HG02973 (cell line): ENCODE measurements around the gene HFE.
"Not testable (repeated sequence)": the region's sequence is repeated elsewhere in the genome, so short reads cannot be mapped to it uniquely, and the experiment has no call there.

Experiments used
- ATAC-seq: cut with Tn5 transposase; IDR thresholded peaks from one replicate; pipeline ENCODE4 v1.9.1; 2021; ENCODE audit warnings: moderate library complexity; ENCODE audit not compliant: unreplicated experiment

Gene HFE

DNA sequence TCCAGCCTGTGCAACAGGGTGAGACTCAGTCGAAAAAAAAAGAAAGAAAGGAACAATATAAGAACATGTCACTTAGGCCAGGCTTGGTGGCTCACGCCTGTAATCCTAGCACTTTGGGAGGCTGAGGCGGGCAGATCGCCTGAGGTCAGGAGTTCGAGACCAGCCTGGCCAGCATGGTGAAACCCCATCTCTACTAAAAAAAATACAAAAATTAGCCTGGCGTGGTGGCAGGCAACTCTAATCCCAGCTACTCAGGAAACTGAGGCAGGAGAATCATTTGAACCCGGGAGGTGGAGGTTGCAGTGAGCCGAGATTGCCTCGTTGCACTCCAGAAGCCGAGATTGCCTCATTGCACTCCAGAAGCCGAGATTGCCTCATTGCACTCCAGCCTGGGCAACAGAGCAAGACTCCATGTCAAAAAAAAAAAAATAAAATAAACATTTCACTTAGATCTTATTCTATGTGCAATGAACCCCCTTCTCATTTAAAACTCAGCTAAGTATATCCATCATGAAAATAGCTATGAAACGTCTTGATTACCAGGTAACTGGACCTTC, 28.7 kb upstream of the HFE start:
- ATAC-seq, result not testable (repeated sequence)

- ATAC-seq, result no peak
Observed at GRCh38 chr6:26059941-26060340, 27.3 kb upstream of the HFE start.

- no peak for ATAC-seq
Observed at GRCh38 chr6:26064619-26065257, 22.5 kb upstream of the HFE start.

GRCh38 chr6:26065952-26066380, 21.3 kb upstream of the HFE start:
- peak; percentile 80 for ATAC-seq

DNA sequence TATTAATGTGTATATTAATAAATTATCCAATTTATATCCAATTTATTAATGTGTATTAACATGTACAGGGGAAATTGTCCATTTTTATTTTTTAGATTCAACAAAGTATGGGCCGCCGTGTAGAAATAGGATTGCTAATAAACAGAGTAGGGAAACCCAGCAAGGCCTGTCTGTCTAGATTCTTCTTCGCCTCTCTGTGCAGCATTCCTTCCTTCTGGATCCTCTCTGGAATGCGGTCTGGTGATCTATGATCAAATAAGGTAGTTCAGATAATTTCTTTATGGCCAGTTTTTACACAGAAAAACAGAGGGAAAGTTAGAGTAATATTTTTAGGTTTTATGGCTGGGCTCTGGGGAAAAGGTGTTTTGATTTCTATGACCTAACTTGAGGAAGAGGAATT, 19.9 kb upstream of the HFE start:
- no peak for ATAC-seq

- no peak for ATAC-seq
Observed at GRCh38 chr6:26068036-26068435, 19.2 kb upstream of the HFE start.

- no peak for ATAC-seq
Observed at GRCh38 chr6:26071135-26071534, 16.1 kb upstream of the HFE start.

DNA sequence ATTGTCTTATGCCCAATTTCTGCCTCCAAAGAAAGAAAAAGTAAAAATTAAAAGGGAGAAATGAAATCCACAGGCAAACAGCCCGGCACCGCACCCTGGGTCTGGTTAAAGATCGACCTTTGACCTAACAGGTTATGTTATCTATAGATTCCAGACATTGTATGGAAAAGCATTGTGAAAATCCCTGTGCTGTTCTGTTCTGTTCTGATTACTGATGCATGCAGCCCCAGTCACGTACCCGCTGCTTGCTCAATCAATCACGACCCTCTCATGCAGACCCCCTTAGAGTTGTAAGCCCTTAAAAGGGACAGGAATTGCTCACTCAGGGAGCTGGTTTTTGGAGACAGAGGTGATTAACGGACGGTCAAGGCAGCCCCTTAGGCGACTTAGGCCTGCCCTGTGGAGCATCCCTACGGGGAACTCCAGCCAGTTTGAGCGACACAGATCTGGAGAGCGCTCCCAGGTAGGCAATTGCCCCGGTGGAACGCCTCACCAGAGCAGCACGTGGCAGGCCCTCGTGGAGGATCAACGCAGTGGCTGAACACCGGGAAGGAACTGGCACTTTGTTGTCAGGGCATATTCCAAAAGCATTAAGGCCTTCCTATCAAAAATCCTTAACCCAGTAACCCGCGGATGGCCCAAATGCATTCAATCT, 12.0 kb upstream of the HFE start:
- ATAC-seq, result no peak

- ATAC-seq, result not testable (repeated sequence)
Observed at GRCh38 chr6:26078066-26078465, 9.2 kb upstream of the HFE start.

DNA sequence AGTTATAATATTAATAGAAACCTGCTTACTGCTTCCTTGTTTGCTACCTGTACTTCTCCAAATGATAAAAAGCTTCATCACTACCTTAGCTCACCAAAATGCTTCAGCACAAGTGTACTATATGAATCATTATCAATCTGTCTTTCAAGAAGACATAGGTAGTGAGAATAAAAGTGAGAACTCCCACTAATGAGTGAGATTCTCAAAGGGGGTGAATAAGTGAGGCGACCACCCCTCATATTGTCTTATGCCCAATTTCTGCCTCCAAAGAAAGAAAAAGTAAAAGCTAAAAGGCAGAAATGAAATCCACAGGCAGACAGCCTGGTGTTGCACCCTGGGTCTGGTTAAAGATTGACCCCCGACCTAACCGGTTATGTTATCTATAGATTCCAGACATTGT, 6.1 kb upstream of the HFE start:
- ATAC-seq, result not testable (repeated sequence)

- ATAC-seq, result no peak
Observed at GRCh38 chr6:26086211-26086610, 1.0 kb upstream of the HFE start.

DNA sequence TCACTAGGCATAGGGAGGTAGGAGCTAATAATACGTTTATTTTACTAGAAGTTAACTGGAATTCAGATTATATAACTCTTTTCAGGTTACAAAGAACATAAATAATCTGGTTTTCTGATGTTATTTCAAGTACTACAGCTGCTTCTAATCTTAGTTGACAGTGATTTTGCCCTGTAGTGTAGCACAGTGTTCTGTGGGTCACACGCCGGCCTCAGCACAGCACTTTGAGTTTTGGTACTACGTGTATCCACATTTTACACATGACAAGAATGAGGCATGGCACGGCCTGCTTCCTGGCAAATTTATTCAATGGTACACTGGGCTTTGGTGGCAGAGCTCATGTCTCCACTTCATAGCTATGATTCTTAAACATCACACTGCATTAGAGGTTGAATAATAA, 1.1 kb downstream of the HFE start:
- ATAC-seq, result no peak

DNA sequence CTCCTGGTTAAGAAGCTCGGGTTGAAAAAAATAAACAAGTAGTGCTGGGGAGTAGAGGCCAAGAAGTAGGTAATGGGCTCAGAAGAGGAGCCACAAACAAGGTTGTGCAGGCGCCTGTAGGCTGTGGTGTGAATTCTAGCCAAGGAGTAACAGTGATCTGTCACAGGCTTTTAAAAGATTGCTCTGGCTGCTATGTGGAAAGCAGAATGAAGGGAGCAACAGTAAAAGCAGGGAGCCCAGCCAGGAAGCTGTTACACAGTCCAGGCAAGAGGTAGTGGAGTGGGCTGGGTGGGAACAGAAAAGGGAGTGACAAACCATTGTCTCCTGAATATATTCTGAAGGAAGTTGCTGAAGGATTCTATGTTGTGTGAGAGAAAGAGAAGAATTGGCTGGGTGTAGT, 2.0 kb downstream of the HFE start:
- no peak for ATAC-seq

DNA sequence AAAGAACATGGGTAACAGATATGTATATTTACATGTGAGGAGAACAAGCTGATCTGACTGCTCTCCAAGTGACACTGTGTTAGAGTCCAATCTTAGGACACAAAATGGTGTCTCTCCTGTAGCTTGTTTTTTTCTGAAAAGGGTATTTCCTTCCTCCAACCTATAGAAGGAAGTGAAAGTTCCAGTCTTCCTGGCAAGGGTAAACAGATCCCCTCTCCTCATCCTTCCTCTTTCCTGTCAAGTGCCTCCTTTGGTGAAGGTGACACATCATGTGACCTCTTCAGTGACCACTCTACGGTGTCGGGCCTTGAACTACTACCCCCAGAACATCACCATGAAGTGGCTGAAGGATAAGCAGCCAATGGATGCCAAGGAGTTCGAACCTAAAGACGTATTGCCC, 5.2 kb downstream of the HFE start:
- ATAC-seq, result no peak

GRCh38 chr6:26094036-26094435, 6.8 kb downstream of the HFE start:
- ATAC-seq, result no peak

DNA sequence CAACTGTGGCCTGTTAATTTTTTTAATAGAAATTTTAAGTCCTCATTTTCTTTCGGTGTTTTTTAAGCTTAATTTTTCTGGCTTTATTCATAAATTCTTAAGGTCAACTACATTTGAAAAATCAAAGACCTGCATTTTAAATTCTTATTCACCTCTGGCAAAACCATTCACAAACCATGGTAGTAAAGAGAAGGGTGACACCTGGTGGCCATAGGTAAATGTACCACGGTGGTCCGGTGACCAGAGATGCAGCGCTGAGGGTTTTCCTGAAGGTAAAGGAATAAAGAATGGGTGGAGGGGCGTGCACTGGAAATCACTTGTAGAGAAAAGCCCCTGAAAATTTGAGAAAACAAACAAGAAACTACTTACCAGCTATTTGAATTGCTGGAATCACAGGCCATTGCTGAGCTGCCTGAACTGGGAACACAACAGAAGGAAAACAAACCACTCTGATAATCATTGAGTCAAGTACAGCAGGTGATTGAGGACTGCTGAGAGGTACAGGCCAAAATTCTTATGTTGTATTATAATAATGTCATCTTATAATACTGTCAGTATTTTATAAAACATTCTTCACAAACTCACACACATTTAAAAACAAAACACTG, 10.1 kb downstream of the HFE start:
- no peak for ATAC-seq

GRCh38 chr6:26103141-26103769, 16.0 kb downstream of the HFE start:
- peak; percentile 65 for ATAC-seq

DNA sequence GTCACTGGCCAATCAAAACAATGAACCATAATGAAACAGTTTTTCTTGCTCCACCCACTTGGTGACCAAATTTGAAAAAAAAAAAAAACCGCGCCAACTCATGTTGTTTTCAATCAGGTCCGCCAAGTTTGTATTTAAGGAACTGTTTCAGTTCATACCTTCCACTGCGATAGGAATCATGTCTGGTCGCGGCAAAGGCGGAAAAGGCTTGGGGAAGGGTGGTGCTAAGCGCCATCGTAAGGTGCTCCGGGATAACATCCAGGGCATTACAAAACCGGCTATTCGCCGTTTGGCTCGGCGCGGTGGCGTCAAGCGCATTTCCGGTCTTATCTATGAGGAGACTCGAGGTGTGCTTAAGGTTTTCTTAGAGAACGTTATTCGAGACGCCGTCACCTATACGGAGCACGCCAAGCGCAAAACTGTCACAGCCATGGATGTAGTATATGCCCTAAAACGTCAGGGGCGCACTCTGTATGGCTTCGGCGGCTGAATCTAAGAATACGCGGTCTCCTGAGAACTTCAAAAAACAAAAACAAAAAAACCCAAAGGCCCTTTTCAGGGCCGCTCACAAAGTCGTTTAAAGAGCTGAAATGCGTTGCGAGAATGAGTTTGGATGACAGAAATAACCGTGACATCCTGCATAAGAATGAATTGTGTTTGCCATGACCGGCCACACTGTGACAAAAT, 16.7 kb downstream of the HFE start:
- ATAC-seq, result peak; percentile 90

DNA sequence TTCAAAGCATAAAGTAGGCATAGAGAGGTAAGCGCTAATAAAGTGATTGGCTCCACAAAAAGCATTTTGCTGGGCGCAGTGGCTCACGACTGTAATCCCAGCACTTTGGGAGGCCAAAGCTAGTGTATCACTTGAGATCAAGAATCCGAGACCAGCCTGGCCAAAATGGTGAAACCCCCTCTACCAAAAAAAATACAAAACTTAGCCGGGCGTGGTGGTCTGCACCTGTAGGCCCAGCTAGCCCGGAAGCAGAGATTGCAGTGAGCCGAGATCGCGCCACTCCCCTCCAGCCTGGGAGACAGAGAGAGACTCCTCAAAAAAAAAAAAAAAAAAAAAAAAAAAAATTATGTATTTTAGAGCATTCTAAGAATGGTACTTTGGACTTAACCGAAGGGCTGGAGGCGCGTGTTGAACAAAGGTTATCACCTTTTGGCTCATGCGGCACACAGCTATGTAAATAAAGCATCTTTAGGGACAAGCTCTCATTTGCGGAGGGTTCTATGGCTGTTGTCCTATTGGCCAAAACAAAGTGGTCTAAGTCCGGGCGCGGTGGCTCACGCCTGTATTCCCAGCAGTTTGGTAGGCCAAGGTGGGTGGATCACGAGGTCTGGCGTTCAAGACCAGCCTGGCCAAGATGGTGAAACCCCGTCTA, 17.4 kb downstream of the HFE start:
- ATAC-seq, result no peak

GRCh38 chr6:26105109-26105730, 18.0 kb downstream of the HFE start:
- ATAC-seq, result no peak
